GM19395 (cell line): Measurements from ENCODE around the gene SPIN2B.

Experiments
- ATAC-seq: cut with Tn5 transposase; IDR thresholded peaks from one replicate; pipeline ENCODE4 v1.9.1; 2021; ENCODE audit warnings: mild to moderate bottlenecking, moderate library complexity; ENCODE audit not compliant: unreplicated experiment

The SPIN2B gene

GRCh38 chrX:57074458-57074857, 46.9 kb downstream of the SPIN2B start:
- ATAC-seq, result no peak

- no peak for ATAC-seq
Observed at GRCh38 chrX:57070185-57070984, 51.0 kb downstream of the SPIN2B start.
